B cell (primary cell): ENCODE results near the gene SLC2A10.

Source experiments
- EZH2 ChIP-seq: IDR thresholded peaks from 2 replicates; pipeline ENCODE4 v1.6.1; 2012; ENCODE audit warnings: borderline replicate concordance, low read depth, mild to moderate bottlenecking, moderate library complexity, low read length; ENCODE audit not compliant: insufficient read depth, poor library complexity, severe bottlenecking
- TF ChIP-seq, protein P1 (sequence below): fragments of 200-600 bp; IDR thresholded peaks from one replicate; pipeline ENCODE4 v1.8.0; 2022; ENCODE audit warnings: antibody characterized with exemption, mild to moderate bottlenecking

DNA sequence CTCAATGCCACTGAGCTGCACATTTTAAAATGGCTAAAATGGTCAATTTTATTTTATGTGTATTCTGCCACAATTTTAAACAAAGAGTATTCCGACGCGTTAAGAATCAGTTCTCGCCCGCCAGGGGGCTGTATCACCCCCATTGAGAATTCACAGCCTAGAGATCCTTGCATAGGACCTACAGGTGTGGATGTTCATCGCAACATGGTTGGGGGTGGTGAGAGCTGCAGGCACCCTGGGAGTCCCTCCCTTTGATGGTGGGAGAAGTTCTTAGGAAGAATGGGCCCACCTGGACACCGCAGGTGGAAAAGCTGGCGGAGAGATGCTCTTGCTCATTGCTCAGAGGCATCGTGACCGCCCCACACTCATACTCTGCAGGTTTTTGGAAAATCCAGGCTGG is 63.5 kb downstream of the SLC2A10 start:
- TF ChIP-seq, protein P1, sequence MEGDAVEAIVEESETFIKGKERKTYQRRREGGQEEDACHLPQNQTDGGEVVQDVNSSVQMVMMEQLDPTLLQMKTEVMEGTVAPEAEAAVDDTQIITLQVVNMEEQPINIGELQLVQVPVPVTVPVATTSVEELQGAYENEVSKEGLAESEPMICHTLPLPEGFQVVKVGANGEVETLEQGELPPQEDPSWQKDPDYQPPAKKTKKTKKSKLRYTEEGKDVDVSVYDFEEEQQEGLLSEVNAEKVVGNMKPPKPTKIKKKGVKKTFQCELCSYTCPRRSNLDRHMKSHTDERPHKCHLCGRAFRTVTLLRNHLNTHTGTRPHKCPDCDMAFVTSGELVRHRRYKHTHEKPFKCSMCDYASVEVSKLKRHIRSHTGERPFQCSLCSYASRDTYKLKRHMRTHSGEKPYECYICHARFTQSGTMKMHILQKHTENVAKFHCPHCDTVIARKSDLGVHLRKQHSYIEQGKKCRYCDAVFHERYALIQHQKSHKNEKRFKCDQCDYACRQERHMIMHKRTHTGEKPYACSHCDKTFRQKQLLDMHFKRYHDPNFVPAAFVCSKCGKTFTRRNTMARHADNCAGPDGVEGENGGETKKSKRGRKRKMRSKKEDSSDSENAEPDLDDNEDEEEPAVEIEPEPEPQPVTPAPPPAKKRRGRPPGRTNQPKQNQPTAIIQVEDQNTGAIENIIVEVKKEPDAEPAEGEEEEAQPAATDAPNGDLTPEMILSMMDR = no peak
- TF ChIP-seq EZH2 = no peak
